ENCODE data around the gene TRIM69.

DNA sequence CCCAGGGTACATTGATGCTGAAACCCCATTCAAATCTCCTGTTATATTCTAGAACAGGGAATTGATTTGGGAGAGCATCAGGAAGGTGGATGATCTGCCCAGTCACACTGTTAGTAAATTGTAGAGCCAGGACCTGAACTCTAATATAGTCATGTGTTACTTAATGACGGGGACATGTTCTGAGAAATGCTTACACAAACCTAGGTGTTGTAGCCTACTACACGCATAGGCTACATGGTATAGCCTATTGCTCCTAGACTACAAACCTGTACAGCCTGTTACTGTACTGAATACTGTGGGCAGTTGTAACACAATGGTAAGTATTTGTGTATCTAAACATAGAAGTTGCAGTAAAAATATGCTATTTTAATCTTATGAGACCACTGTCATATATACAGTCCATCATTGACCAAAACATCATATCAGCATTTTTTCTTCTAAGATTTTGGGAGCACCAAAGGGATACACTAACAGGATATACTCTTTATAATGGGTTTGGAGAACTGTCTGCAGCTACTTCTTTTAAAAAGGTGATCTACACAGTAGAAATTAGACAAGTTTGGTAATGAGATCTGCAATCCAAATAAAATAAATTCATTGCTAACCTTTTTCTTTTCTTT lies 19.2 kb upstream of the TRIM69 start:
- TF ChIP-seq, protein P1, sequence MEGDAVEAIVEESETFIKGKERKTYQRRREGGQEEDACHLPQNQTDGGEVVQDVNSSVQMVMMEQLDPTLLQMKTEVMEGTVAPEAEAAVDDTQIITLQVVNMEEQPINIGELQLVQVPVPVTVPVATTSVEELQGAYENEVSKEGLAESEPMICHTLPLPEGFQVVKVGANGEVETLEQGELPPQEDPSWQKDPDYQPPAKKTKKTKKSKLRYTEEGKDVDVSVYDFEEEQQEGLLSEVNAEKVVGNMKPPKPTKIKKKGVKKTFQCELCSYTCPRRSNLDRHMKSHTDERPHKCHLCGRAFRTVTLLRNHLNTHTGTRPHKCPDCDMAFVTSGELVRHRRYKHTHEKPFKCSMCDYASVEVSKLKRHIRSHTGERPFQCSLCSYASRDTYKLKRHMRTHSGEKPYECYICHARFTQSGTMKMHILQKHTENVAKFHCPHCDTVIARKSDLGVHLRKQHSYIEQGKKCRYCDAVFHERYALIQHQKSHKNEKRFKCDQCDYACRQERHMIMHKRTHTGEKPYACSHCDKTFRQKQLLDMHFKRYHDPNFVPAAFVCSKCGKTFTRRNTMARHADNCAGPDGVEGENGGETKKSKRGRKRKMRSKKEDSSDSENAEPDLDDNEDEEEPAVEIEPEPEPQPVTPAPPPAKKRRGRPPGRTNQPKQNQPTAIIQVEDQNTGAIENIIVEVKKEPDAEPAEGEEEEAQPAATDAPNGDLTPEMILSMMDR (conservative IDR thresholded peaks at IDR 0.05 in 1 of 2, IDR thresholded peaks at IDR 0.05 in 1 of 2; ENCODE audit: extremely low read depth in 1 of 2, insufficient read depth in 1 of 2, low read depth in 1 of 2, low read length in 2 of 2), result no peak
- TF ChIP-seq EZH2 (IDR thresholded peaks at IDR 0.05; ENCODE audit: borderline replicate concordance, low read length), result no peak

Measured in mammary epithelial cell (primary cell).